Hepatocyte (in vitro differentiated cells): Measurements from ENCODE around the gene MACROD2. TPM values are rescaled to one million over a fixed set of nuclear protein-coding genes. Genes with fewer than 3 reads are reported as not detected.

ENCODE experiments used
- DNase-seq: peaks from one replicate; pipeline ENCODE4 v3.0.0-alpha.2; 2016; ENCODE audit warnings: low spot score
- H2AFZ ChIP-seq: fragments of 200-600 bp; sonication (generic); 2 replicates; pipeline ENCODE4 v1.6.0; 2016; ENCODE audit warnings: antibody characterized with exemption, mild to moderate bottlenecking
- H3K27ac ChIP-seq: fragments of 200-600 bp; sonication (generic); 2 replicates; pipeline ENCODE4 v1.5.1; 2016; ENCODE audit warnings: mild to moderate bottlenecking
- H3K27me3 ChIP-seq: fragments of 200-600 bp; sonication (generic); 2 replicates; pipeline ENCODE4 v1.6.1; 2016
- H3K36me3 ChIP-seq: fragments of 200-600 bp; sonication (generic); replicated peaks from 2 replicates; pipeline ENCODE4 v1.5.1; 2016; ENCODE audit warnings: low read depth; ENCODE audit not compliant: insufficient read depth
- H3K4me1 ChIP-seq: fragments of 200-600 bp; sonication (generic); 2 replicates; pipeline ENCODE4 v1.5.1; 2016; ENCODE audit warnings: mild to moderate bottlenecking, moderate library complexity; ENCODE audit not compliant: insufficient read depth
- H3K4me2 ChIP-seq: fragments of 200-600 bp; sonication (generic); 2 replicates; pipeline ENCODE4 v1.6.0; 2016
- H3K4me3 ChIP-seq: fragments of 200-600 bp; sonication (generic); 2 replicates; pipeline ENCODE4 v1.5.1; 2016; ENCODE audit warnings: mild to moderate bottlenecking
- H3K79me2 ChIP-seq: fragments of 200-600 bp; sonication (generic); 2 replicates; pipeline ENCODE4 v1.6.0; 2017; ENCODE audit warnings: mild to moderate bottlenecking
- H3K9me2 ChIP-seq: fragments of 200-600 bp; sonication (generic); replicated peaks from 2 replicates; pipeline ENCODE4 v1.6.0; 2017; ENCODE audit warnings: mild to moderate bottlenecking; ENCODE audit not compliant: insufficient read depth
- H3K9me3 ChIP-seq: fragments of 200-600 bp; sonication (generic); 2 replicates; pipeline ENCODE4 v1.5.1; 2016; ENCODE audit warnings: low read depth, mild to moderate bottlenecking
- H4K20me1 ChIP-seq: fragments of 200-600 bp; sonication (generic); 2 replicates; pipeline ENCODE4 v1.6.0; 2016; ENCODE audit warnings: mild to moderate bottlenecking; ENCODE audit not compliant: insufficient read depth, poor library complexity, severe bottlenecking
- EZH2 ChIP-seq: fragments of 200-600 bp; sonication (generic); IDR thresholded peaks from 2 replicates; pipeline ENCODE4 v1.6.1; 2016; ENCODE audit warnings: antibody characterized with exemption, mild to moderate bottlenecking, borderline replicate concordance
- EZH2phosphoT487 ChIP-seq: fragments of 200-600 bp; sonication (generic); IDR thresholded peaks from one replicate; pipeline ENCODE4 v1.6.1; 2018; ENCODE audit warnings: antibody characterized with exemption, mild to moderate bottlenecking, low read depth, moderate library complexity; ENCODE audit not compliant: unreplicated experiment, severe bottlenecking
- WGBS: methylation state at CpG from one replicate; pipeline ENCODE4 v1.1.6; 2016; ENCODE audit warnings: low lambda C conversion rate; ENCODE audit errors: missing lambda C conversion rate; 5-methylcytosine and 5-hydroxymethylcytosine counted together
- polyA plus RNA-seq: library from polyadenylated mRNA; unstranded; fragments of >200 nt; fragmentation: Nextera tagmentation; extraction: Ambion mirVana; gene quantifications from 2 replicates; pipeline ENCODE4 v1.2.1, GENCODE V29; 2016
- total RNA-seq: library from RNA; depleted of rRNA; stranded (reverse); fragments of >200 nt; gene quantifications from 2 replicates; pipeline ENCODE4 v1.2.3, GENCODE V29; 2014
- TF ChIP-seq, protein P1 (sequence below): fragments of 200-600 bp; sonication (generic); IDR thresholded peaks from 2 replicates; pipeline ENCODE4 v1.5.1; 2016; ENCODE audit warnings: antibody characterized with exemption, mild to moderate bottlenecking; ENCODE audit not compliant: poor library complexity

The MACROD2 gene
- total and polyA plus RNA-seq, 2 experiments from 2014 or later = 2.4 to 3.1 TPM

DNA sequence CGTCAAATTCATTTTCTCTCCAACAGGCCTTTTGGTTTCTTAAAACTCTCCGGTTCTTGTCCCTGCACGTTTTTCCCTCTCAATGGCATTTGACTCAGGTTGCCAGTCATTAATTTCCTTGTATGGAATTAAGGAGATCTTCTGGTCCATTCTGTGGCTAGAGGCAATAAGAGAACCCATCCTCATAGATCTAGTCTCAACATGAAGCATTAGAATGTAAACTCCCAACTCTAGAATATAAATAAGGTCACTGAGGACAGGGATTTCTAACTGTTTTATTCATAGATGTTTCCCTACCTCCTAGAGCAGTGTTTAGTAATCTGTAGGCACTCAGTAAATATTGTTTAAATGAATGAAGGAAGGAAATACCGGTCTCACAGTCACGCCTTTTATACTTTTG lies 527.3 kb downstream of the MACROD2 start:
- WGBS = 88% methylated on average over 5 of the region's 5 CpGs
- H3K79me2 ChIP-seq = no peaks in the 10 kb centered on the region
- no peaks in the 10 kb centered on the region for H3K9me3 ChIP-seq
- no peak for DNase-seq
- H3K36me3 ChIP-seq = no peaks in the 10 kb centered on the region
- TF ChIP-seq EZH2 (no peak), EZH2phosphoT487 (no peak)
- TF ChIP-seq, protein P1, sequence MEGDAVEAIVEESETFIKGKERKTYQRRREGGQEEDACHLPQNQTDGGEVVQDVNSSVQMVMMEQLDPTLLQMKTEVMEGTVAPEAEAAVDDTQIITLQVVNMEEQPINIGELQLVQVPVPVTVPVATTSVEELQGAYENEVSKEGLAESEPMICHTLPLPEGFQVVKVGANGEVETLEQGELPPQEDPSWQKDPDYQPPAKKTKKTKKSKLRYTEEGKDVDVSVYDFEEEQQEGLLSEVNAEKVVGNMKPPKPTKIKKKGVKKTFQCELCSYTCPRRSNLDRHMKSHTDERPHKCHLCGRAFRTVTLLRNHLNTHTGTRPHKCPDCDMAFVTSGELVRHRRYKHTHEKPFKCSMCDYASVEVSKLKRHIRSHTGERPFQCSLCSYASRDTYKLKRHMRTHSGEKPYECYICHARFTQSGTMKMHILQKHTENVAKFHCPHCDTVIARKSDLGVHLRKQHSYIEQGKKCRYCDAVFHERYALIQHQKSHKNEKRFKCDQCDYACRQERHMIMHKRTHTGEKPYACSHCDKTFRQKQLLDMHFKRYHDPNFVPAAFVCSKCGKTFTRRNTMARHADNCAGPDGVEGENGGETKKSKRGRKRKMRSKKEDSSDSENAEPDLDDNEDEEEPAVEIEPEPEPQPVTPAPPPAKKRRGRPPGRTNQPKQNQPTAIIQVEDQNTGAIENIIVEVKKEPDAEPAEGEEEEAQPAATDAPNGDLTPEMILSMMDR = no peak
- H2AFZ ChIP-seq = no peak overlapping the region
- peaks cover 14% of the 10 kb centered on the region for H3K4me1 ChIP-seq
- no peak overlapping the region for H3K27ac ChIP-seq
- H4K20me1 ChIP-seq = no peaks in the 10 kb centered on the region
- H3K9me2 ChIP-seq = no peaks in the 10 kb centered on the region
- no peak overlapping the region for H3K4me2 ChIP-seq
- H3K27me3 ChIP-seq = no peaks in the 10 kb centered on the region
- H3K4me3 ChIP-seq = no peak overlapping the region

DNA sequence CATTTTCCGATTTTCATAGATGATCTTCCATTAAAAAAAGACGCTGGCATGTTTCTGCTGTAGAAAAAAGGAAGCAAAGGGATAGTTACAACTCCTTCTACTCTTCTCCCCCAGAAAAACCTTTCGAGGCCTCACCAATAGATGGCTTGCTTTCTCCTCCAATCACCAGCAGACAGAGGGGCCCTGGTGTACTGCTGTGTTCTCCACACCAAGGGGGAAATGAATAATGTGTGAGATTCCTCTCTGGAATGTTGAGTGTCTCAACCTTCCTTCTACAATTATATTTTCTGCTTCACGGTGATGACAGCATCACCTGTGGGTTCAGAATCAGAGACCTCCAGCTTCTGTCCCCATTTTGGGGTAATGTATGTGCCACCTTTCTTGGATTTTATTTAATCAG lies 527.8 kb downstream of the MACROD2 start:
- TF ChIP-seq, protein P1 = no peak
- TF ChIP-seq EZH2 (no peak), EZH2phosphoT487 (no peak)
- Histone ChIP-seq H3K36me3 (no peaks in the 10 kb centered on the region), H3K79me2 (no peaks in the 10 kb centered on the region), H3K27ac (no peak overlapping the region), H4K20me1 (no peaks in the 10 kb centered on the region), H2AFZ (no peak overlapping the region), H3K9me3 (no peaks in the 10 kb centered on the region), H3K4me2 (no peak overlapping the region), H3K4me1 (peaks cover 14% of the 10 kb centered on the region), H3K9me2 (no peaks in the 10 kb centered on the region), H3K27me3 (no peaks in the 10 kb centered on the region), H3K4me3 (no peak overlapping the region)
- DNase-seq = no peak
- 84% methylated on average over 4 of the region's 4 CpGs for WGBS

DNA sequence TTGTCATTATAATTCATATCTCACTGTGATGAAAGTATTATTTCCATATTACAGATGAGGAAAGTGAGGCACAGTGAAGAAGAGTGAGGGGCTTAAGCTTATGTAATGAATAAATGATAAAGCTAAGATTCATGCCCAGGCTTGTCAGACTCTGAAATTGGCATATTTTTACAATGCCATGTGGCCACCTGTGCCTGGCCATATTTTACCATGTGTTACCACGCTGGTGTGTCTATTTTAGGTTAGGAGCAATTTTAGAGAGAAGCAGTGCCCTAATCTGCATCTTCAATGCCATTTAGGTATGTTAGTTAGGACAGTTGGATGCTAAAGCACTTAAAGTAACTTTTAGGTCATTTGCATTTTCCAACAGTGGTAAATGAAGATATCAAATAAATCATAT lies 530.1 kb downstream of the MACROD2 start:
- no peaks in the 10 kb centered on the region for H3K9me3 ChIP-seq
- H3K4me1 ChIP-seq = peaks cover 6% of the 10 kb centered on the region
- H3K4me3 ChIP-seq = no peak overlapping the region
- no peaks in the 10 kb centered on the region for H3K9me2 ChIP-seq
- DNase-seq = no peak
- H3K27ac ChIP-seq = no peak overlapping the region
- H3K79me2 ChIP-seq = no peaks in the 10 kb centered on the region
- H3K36me3 ChIP-seq = no peaks in the 10 kb centered on the region
- H4K20me1 ChIP-seq = no peaks in the 10 kb centered on the region
- no peaks in the 10 kb centered on the region for H3K27me3 ChIP-seq
- H2AFZ ChIP-seq = no peak overlapping the region
- no peak overlapping the region for H3K4me2 ChIP-seq
- 100% methylated on average over 1 of the region's 1 CpG for WGBS
- TF ChIP-seq, protein P1 = no peak
- no peak for TF ChIP-seq EZH2phosphoT487
- no peak for TF ChIP-seq EZH2

DNA sequence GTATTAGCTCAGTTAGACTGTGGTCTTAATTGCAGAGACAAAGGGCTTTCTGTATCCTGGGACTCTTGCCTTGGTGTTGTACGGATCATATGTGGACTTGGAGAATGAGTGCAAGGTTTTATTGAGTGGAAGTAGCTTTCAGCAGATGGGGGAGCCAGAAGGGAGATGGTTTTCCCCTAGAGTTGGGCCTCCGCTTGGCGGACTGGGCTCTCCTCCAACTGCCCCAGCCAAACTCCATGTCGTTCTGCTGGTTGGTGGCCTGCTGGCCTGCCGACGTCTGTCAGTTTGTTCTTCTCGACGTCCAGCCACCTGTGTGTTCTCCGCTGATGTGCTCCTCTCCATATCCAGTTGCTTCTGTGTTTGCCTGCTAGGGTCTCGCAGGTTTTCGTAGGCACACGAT lies 531.6 kb downstream of the MACROD2 start:
- no peaks in the 10 kb centered on the region for H3K36me3 ChIP-seq
- H3K4me3 ChIP-seq = no peak overlapping the region

More for the DNA sequence above, 531.6 kb downstream of the MACROD2 start:
- H3K79me2 ChIP-seq = no peaks in the 10 kb centered on the region
- H2AFZ ChIP-seq = no peak overlapping the region
- no peaks in the 10 kb centered on the region for H3K27me3 ChIP-seq
- no peak for DNase-seq
- WGBS = 97% methylated on average over 12 of the region's 12 CpGs
- no peaks in the 10 kb centered on the region for H3K9me2 ChIP-seq
- H3K4me1 ChIP-seq = no peaks in the 10 kb centered on the region
- no peak overlapping the region for H3K27ac ChIP-seq
- H3K4me2 ChIP-seq = no peak overlapping the region
- H3K9me3 ChIP-seq = no peaks in the 10 kb centered on the region
- TF ChIP-seq, protein P1 = no peak
- TF ChIP-seq EZH2 (no peak), EZH2phosphoT487 (no peak)
- H4K20me1 ChIP-seq = no peaks in the 10 kb centered on the region
